HEK293 (cell line): Measurements from ENCODE around the gene ZNF630.
A peak's percentile ranks its signal among the peaks of the same experiment; 100 is the strongest.
"Not testable (repeated sequence)": the region's sequence is repeated elsewhere in the genome, so short reads cannot be mapped to it uniquely, and the experiment has no call there.

Experiments used
- CTCF ChIA-PET: fragments of 350-600 bp; formaldehyde crosslinking; extraction: SDS; loops from one replicate; lab custom pipeline; 2021; ENCODE audit warnings: antibody characterized with exemption; lab: Yijun Ruan, JAX
- POLR2A ChIA-PET: fragments of 300-600 bp; formaldehyde crosslinking; extraction: SDS; loops from one replicate; lab custom pipeline; 2020; ENCODE audit warnings: antibody characterized with exemption, inconsistent platforms; lab: Yijun Ruan, JAX
- H3K27ac ChIP-seq: fragments of 200-500 bp; sonication (Bioruptor generic); 2 replicates; pipeline ENCODE4 v1.5.1; 2014; ENCODE audit warnings: low read depth, low read length, control low read depth, inconsistent platforms; ENCODE audit errors: extremely low read depth
- H3K36me3 ChIP-seq, 2 experiments: fragments of 200-500 bp in 1 of 2; sonication (Bioruptor generic) in 1 of 2; 1 replicate in 1 of 2; 2 replicates in 1 of 2; pipeline ENCODE4 v1.5.1; 2014 to 2017; ENCODE audit warnings: inconsistent platforms in 2 of 2, low read length in 2 of 2; ENCODE audit not compliant: control insufficient read depth in 2 of 2, insufficient read depth in 1 of 2
- H3K4me1 ChIP-seq: fragments of 200-500 bp; sonication (Bioruptor generic); 2 replicates; pipeline ENCODE4 v1.5.1; 2014; ENCODE audit warnings: mild to moderate bottlenecking, low read length, inconsistent platforms; ENCODE audit not compliant: control insufficient read depth, insufficient read depth
- H3K4me3 ChIP-seq: 2 replicates; pipeline ENCODE4 v1.5.1; 2011; ENCODE audit warnings: low read depth, mild to moderate bottlenecking, control low read depth, low read length, moderate library complexity
- H3K9me3 ChIP-seq: fragments of 200-500 bp; sonication (Bioruptor generic); 2 replicates; pipeline ENCODE4 v1.5.1; 2014; ENCODE audit warnings: low read depth, low read length, inconsistent platforms; ENCODE audit not compliant: control insufficient read depth, insufficient read depth
- MYNN ChIP-seq: fragments of 450-650 bp; formaldehyde crosslinking; IDR thresholded peaks from 2 replicates; pipeline ENCODE4 v1.5.1; 2016; ENCODE audit warnings: missing biosample characterization, missing genetic modification characterization, borderline replicate concordance
- SP3 ChIP-seq: fragments of 450-650 bp; formaldehyde crosslinking; IDR thresholded peaks from 2 replicates; pipeline ENCODE4 v1.5.1; 2016; ENCODE audit warnings: missing biosample characterization, missing genetic modification characterization
- ZNF404 ChIP-seq: fragments of 450-650 bp; formaldehyde crosslinking; IDR thresholded peaks from 2 replicates; pipeline ENCODE4 v1.5.1; 2017; ENCODE audit warnings: missing biosample characterization, missing genetic modification characterization
- ZNF580 ChIP-seq: fragments of 450-650 bp; formaldehyde crosslinking; IDR thresholded peaks from 2 replicates; pipeline ENCODE4 v1.5.1; 2016; ENCODE audit warnings: missing biosample characterization, missing genetic modification characterization
- ZNF76 ChIP-seq: fragments of 450-650 bp; formaldehyde crosslinking; IDR thresholded peaks from 2 replicates; pipeline ENCODE4; 2016; ENCODE audit warnings: low read depth, missing biosample characterization, missing genetic modification characterization, borderline replicate concordance
- ZXDB ChIP-seq: fragments of 450-650 bp; formaldehyde crosslinking; IDR thresholded peaks from 2 replicates; pipeline ENCODE4 v1.5.1; 2016; ENCODE audit warnings: missing biosample characterization, missing genetic modification characterization

ZNF630 gene

DNA sequence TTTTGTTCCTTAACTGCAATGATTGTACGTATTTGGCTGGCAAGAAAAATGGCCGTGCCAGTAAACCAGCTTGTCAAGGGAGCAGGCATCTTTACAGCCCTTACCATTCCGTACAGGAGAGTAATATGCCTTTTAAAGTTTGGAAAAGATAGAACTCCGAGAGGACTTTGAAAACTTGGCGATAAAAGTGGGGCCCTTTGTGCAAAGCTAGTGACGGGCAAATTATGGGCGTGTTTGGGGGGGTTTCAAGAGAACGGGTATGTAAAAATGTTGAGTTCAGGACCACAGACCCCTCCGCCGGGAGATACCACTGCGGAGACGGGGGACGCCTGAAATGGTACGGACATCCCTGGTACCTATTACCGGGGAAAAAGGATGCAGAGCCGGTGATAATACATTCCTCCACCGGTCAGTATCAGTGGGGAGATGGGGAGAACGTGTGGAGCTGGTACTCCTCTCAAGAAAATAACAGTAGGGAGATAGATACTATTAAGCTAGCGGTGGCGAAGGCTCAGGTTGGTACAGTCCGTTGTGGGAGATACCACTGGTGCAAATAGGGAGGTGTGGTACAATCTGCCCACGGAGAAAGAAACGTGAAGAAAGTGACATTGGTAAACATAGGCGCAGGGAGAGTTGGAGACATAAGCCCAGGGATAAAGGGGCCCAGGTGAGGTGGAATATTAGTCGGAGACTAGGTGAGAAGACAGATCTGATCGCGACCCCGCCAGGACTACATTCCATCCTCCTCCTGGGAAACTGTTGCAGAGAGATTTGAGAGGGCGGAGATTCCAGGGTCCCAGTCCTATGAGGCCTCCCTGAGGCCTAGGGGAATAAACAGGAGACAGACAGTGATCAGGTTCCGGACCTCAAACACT is 50.2 kb downstream of the ZNF630 start (continued):
- TF ChIP-seq ZXDB (peak; percentile 81), ZNF404 (no peak), ZNF76 (tag by site-specific recombination) (peak; percentile 78; the same call in 1 of the 2 replicates), ZNF580 (tag by site-specific recombination) (peak; percentile 61; the same call in 1 of the 2 replicates), MYNN (tag by site-specific recombination) (peak; percentile 75; the same call in 1 of the 2 replicates), SP3 (tag by site-specific recombination) (peak; percentile 65)
- TF ChIP-seq, all 188 proteins: peak for 39

DNA sequence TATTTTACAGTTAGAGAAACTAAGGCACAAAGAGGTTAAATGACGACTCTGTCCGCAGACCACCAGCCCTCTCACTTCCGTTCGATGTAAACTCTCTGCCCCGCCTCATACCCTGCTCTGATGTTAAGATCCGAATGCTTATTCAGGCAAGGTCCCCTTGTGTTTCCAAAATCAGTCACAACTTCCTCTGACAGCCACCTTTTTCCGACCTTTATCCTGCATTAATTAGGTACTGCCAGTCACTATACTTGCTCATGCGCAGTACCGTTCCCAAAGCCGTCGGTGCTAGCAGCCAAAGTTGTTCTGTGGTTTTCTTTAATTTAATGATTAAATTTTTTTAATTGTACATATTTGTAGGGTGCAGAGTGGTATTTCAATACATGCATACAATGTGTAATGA is 51.0 kb downstream of the ZNF630 start:
- POLR2A ChIA-PET: interaction anchor here (1.0 kb wide), 1 partner anchor 184 kb away, joined by 3 read pairs; no protein-coding TSS in a partner anchor
- H3K4me3 ChIP-seq, CTCF ChIA-PET, H3K9me3 ChIP-seq, H3K27ac ChIP-seq, H3K4me1 ChIP-seq, H3K36me3 ChIP-seq: not testable (repeated sequence)

- POLR2A ChIA-PET, H3K9me3 ChIP-seq, H3K27ac ChIP-seq, H3K36me3 ChIP-seq, H3K4me3 ChIP-seq, CTCF ChIA-PET, H3K4me1 ChIP-seq: not testable (repeated sequence)
These were observed 51.5 kb downstream of the ZNF630 start for GRCh38 chrX:48019892-48020291.

- CTCF ChIA-PET: not testable (repeated sequence)
These were observed 54.7 kb downstream of the ZNF630 start for GRCh38 chrX:48016583-48017310.

GRCh38 chrX:48009445-48009960 is 61.9 kb downstream of the ZNF630 start:
- CTCF ChIA-PET, POLR2A ChIA-PET, H3K4me1 ChIP-seq, H3K4me3 ChIP-seq, H3K36me3 ChIP-seq, H3K27ac ChIP-seq, H3K9me3 ChIP-seq: not testable (repeated sequence)

More at GRCh38 chrX:48016583-48017310, 54.7 kb downstream of the ZNF630 start:
- POLR2A ChIA-PET, H3K36me3 ChIP-seq, H3K27ac ChIP-seq, H3K4me1 ChIP-seq, H3K4me3 ChIP-seq, H3K9me3 ChIP-seq: not testable (repeated sequence)
